ENCODE data around the gene GHRHR. TPM values are rescaled to one million over a fixed set of nuclear protein-coding genes. Genes with fewer than 3 reads are reported as not detected.

GHRHR gene
- total RNA-seq, 1 experiment from 2014 or later: not detected

- Histone ChIP-seq H3K36me3 (ENCODE audit: insufficient read depth, low read length) (no peaks in the 10 kb centered on the region), H3K27ac (ENCODE audit: low read length) (no peak overlapping the region), H3K9me3 (ENCODE audit: low read length) (no peaks in the 10 kb centered on the region), H2AFZ (ENCODE audit: low read length) (no peak overlapping the region), H3K9me2 (replicated peaks; ENCODE audit: insufficient read depth, low read length) (no peaks in the 10 kb centered on the region), H4K20me1 (ENCODE audit: insufficient read depth, low read depth, low read length) (no peaks in the 10 kb centered on the region), H3K79me2 (ENCODE audit: low read length) (no peaks in the 10 kb centered on the region), H3K27me3 (ENCODE audit: low read length) (no peaks in the 10 kb centered on the region), H3K4me3 (ENCODE audit: low read length) (no peak overlapping the region), H3K9ac (ENCODE audit: low read length) (no peak overlapping the region), H3K4me2 (ENCODE audit: low read depth, low read length, poor library complexity, severe bottlenecking) (no peak overlapping the region), H3K4me1 (ENCODE audit: low read length) (peaks cover 3% of the 10 kb centered on the region; the same call in 1 of the 2 replicates)
- no peak for DNase-seq
Measured at GRCh38 chr7:31017721-31018120, 54.0 kb downstream of the GHRHR start.

- no peaks in the 10 kb centered on the region for H3K79me2 ChIP-seq (ENCODE audit: low read length)
- H3K27ac ChIP-seq (ENCODE audit: low read length): no peak overlapping the region
- H3K4me2 ChIP-seq (ENCODE audit: low read depth, low read length, poor library complexity, severe bottlenecking): no peak overlapping the region
- no peaks in the 10 kb centered on the region for H3K27me3 ChIP-seq (ENCODE audit: low read length)
- peaks cover 5% of the 10 kb centered on the region; the same call in 1 of the 2 replicates for H3K4me1 ChIP-seq (ENCODE audit: low read length)
- H3K4me3 ChIP-seq (ENCODE audit: low read length): no peak overlapping the region
- H2AFZ ChIP-seq (ENCODE audit: low read length): no peak overlapping the region
- H3K9me2 ChIP-seq (replicated peaks; ENCODE audit: insufficient read depth, low read length): no peaks in the 10 kb centered on the region
- H3K9me3 ChIP-seq (ENCODE audit: low read length): no peaks in the 10 kb centered on the region
- no peak for DNase-seq
- H4K20me1 ChIP-seq (ENCODE audit: insufficient read depth, low read depth, low read length): no peaks in the 10 kb centered on the region
- H3K9ac ChIP-seq (ENCODE audit: low read length): no peak overlapping the region
- no peaks in the 10 kb centered on the region for H3K36me3 ChIP-seq (ENCODE audit: insufficient read depth, low read length)
Measured at GRCh38 chr7:31019509-31019908, 55.8 kb downstream of the GHRHR start.

- no peak for DNase-seq
- Histone ChIP-seq H3K4me2 (ENCODE audit: low read depth, low read length, poor library complexity, severe bottlenecking) (no peak overlapping the region), H3K9me2 (replicated peaks; ENCODE audit: insufficient read depth, low read length) (no peaks in the 10 kb centered on the region), H3K9ac (ENCODE audit: low read length) (no peak overlapping the region), H2AFZ (ENCODE audit: low read length) (no peak overlapping the region), H3K4me1 (ENCODE audit: low read length) (peaks cover 5% of the 10 kb centered on the region; the same call in 1 of the 2 replicates), H3K27ac (ENCODE audit: low read length) (no peak overlapping the region), H3K9me3 (ENCODE audit: low read length) (no peaks in the 10 kb centered on the region), H3K4me3 (ENCODE audit: low read length) (no peak overlapping the region), H3K27me3 (ENCODE audit: low read length) (no peaks in the 10 kb centered on the region), H3K79me2 (ENCODE audit: low read length) (no peaks in the 10 kb centered on the region), H3K36me3 (ENCODE audit: insufficient read depth, low read length) (no peaks in the 10 kb centered on the region), H4K20me1 (ENCODE audit: insufficient read depth, low read depth, low read length) (no peaks in the 10 kb centered on the region)
Measured at GRCh38 chr7:31020161-31020560, 56.4 kb downstream of the GHRHR start.

- peaks cover 5% of the 10 kb centered on the region; the same call in 1 of the 2 replicates for H3K4me1 ChIP-seq (ENCODE audit: low read length)
- H3K27ac ChIP-seq (ENCODE audit: low read length): no peak overlapping the region
- DNase-seq: no peak
- H3K9me3 ChIP-seq (ENCODE audit: low read length): no peaks in the 10 kb centered on the region
- H3K9me2 ChIP-seq (replicated peaks; ENCODE audit: insufficient read depth, low read length): no peaks in the 10 kb centered on the region
- no peaks in the 10 kb centered on the region for H3K79me2 ChIP-seq (ENCODE audit: low read length)
- H3K4me2 ChIP-seq (ENCODE audit: low read depth, low read length, poor library complexity, severe bottlenecking): no peak overlapping the region
- H3K36me3 ChIP-seq (ENCODE audit: insufficient read depth, low read length): no peaks in the 10 kb centered on the region
- no peak overlapping the region for H2AFZ ChIP-seq (ENCODE audit: low read length)
- H3K4me3 ChIP-seq (ENCODE audit: low read length): no peak overlapping the region
- no peaks in the 10 kb centered on the region for H3K27me3 ChIP-seq (ENCODE audit: low read length)
- H4K20me1 ChIP-seq (ENCODE audit: insufficient read depth, low read depth, low read length): no peaks in the 10 kb centered on the region
- no peak overlapping the region for H3K9ac ChIP-seq (ENCODE audit: low read length)
Measured at GRCh38 chr7:31020652-31021051, 56.9 kb downstream of the GHRHR start.

GRCh38 chr7:31022117-31022516, 58.4 kb downstream of the GHRHR start:
- Histone ChIP-seq H3K9me2 (replicated peaks; ENCODE audit: insufficient read depth, low read length) (no peaks in the 10 kb centered on the region), H3K9ac (ENCODE audit: low read length) (no peak overlapping the region), H3K27ac (ENCODE audit: low read length) (no peak overlapping the region), H3K4me3 (ENCODE audit: low read length) (no peak overlapping the region), H3K9me3 (ENCODE audit: low read length) (no peaks in the 10 kb centered on the region), H3K36me3 (ENCODE audit: insufficient read depth, low read length) (no peaks in the 10 kb centered on the region), H2AFZ (ENCODE audit: low read length) (no peak overlapping the region), H3K4me2 (ENCODE audit: low read depth, low read length, poor library complexity, severe bottlenecking) (no peak overlapping the region), H3K79me2 (ENCODE audit: low read length) (no peaks in the 10 kb centered on the region), H3K4me1 (ENCODE audit: low read length) (peaks cover 14% of the 10 kb centered on the region), H3K27me3 (ENCODE audit: low read length) (no peaks in the 10 kb centered on the region), H4K20me1 (ENCODE audit: insufficient read depth, low read depth, low read length) (no peaks in the 10 kb centered on the region)
- DNase-seq: no peak

- Histone ChIP-seq H3K9ac (ENCODE audit: low read length) (no peak overlapping the region), H3K79me2 (ENCODE audit: low read length) (no peaks in the 10 kb centered on the region), H3K4me2 (ENCODE audit: low read depth, low read length, poor library complexity, severe bottlenecking) (no peak overlapping the region), H3K9me2 (replicated peaks; ENCODE audit: insufficient read depth, low read length) (no peaks in the 10 kb centered on the region), H3K4me1 (ENCODE audit: low read length) (peaks cover 20% of the 10 kb centered on the region), H4K20me1 (ENCODE audit: insufficient read depth, low read depth, low read length) (no peaks in the 10 kb centered on the region), H2AFZ (ENCODE audit: low read length) (no peak overlapping the region), H3K27me3 (ENCODE audit: low read length) (no peaks in the 10 kb centered on the region), H3K36me3 (ENCODE audit: insufficient read depth, low read length) (no peaks in the 10 kb centered on the region), H3K4me3 (ENCODE audit: low read length) (no peak overlapping the region), H3K27ac (ENCODE audit: low read length) (no peak overlapping the region), H3K9me3 (ENCODE audit: low read length) (no peaks in the 10 kb centered on the region)
- peak; percentile 51 for DNase-seq
Measured at GRCh38 chr7:31022726-31023125, 59.0 kb downstream of the GHRHR start.

- DNase-seq: no peak
- no peak overlapping the region for H3K4me3 ChIP-seq (ENCODE audit: low read length)
- no peaks in the 10 kb centered on the region for H3K27me3 ChIP-seq (ENCODE audit: low read length)
- H3K4me1 ChIP-seq (ENCODE audit: low read length): peaks cover 21% of the 10 kb centered on the region
- H3K9ac ChIP-seq (ENCODE audit: low read length): no peak overlapping the region
- H3K27ac ChIP-seq (ENCODE audit: low read length): no peak overlapping the region
- no peaks in the 10 kb centered on the region for H3K79me2 ChIP-seq (ENCODE audit: low read length)
- H3K9me3 ChIP-seq (ENCODE audit: low read length): no peaks in the 10 kb centered on the region
- H3K9me2 ChIP-seq (replicated peaks; ENCODE audit: insufficient read depth, low read length): no peaks in the 10 kb centered on the region
- no peak overlapping the region for H2AFZ ChIP-seq (ENCODE audit: low read length)
- H4K20me1 ChIP-seq (ENCODE audit: insufficient read depth, low read depth, low read length): no peaks in the 10 kb centered on the region
- H3K36me3 ChIP-seq (ENCODE audit: insufficient read depth, low read length): no peaks in the 10 kb centered on the region
- no peak overlapping the region for H3K4me2 ChIP-seq (ENCODE audit: low read depth, low read length, poor library complexity, severe bottlenecking)
Measured at GRCh38 chr7:31023877-31024276, 60.1 kb downstream of the GHRHR start.

- no peak for DNase-seq
- H3K4me2 ChIP-seq (ENCODE audit: low read depth, low read length, poor library complexity, severe bottlenecking): no peak overlapping the region
- no peaks in the 10 kb centered on the region for H4K20me1 ChIP-seq (ENCODE audit: insufficient read depth, low read depth, low read length)
- H3K4me3 ChIP-seq (ENCODE audit: low read length): no peak overlapping the region
- H3K27me3 ChIP-seq (ENCODE audit: low read length): no peaks in the 10 kb centered on the region
- H3K4me1 ChIP-seq (ENCODE audit: low read length): peaks cover 30% of the 10 kb centered on the region
- H3K36me3 ChIP-seq (ENCODE audit: insufficient read depth, low read length): no peaks in the 10 kb centered on the region
- H3K79me2 ChIP-seq (ENCODE audit: low read length): no peaks in the 10 kb centered on the region
- no peak overlapping the region for H2AFZ ChIP-seq (ENCODE audit: low read length)
- no peak overlapping the region for H3K27ac ChIP-seq (ENCODE audit: low read length)
- H3K9me3 ChIP-seq (ENCODE audit: low read length): no peaks in the 10 kb centered on the region
- H3K9ac ChIP-seq (ENCODE audit: low read length): no peak overlapping the region
- no peaks in the 10 kb centered on the region for H3K9me2 ChIP-seq (replicated peaks; ENCODE audit: insufficient read depth, low read length)
Measured at GRCh38 chr7:31027161-31027965, 63.6 kb downstream of the GHRHR start.
